GM18526 (cell line): ENCODE data around the gene TCEAL4.

Experiments
- POLR2A ChIP-seq: IDR thresholded peaks from 3 replicates; pipeline ENCODE4 v1.6.1; 2011; ENCODE audit not compliant: insufficient read length; ENCODE audit errors: extremely low read depth

TCEAL4 gene

DNA sequence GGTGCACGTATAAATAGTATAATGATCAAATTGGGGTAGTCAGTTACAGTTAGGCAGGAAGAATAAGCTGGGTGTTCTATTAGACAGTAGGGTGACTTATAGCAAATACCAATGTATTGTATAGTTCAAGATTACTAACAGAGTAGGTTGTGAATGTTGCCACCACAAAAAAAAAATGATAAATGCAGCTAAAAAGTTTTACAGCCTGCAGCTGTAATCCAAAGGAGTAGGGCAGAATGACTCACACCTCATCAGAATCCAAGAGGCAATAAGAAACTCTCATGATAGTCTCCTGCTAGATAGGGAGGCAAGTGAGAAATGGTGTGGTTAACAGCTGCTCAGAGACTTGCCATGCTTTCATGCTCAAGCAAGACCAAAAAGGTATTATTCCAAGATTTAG is 19.6 kb upstream of the TCEAL4 start:
- no peak for TF ChIP-seq POLR2A

DNA sequence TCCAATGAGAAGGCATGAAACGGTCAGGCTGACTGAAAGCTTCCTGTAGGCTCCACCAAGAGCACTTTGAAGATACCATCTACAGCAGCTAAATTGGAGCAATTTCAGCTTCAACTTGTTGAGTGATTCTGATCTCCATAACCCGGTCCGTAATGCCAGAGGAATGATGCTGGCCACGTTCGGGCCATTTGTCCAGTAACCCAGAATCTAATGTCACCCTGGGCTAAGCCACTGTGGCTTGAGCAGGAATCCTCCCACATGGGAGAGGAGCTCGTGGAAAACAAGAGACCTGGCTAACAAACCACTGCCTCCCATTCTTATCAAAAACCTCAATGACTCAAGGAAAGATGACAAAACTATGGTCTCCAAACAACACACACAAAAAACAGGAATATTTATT is 14.2 kb upstream of the TCEAL4 start:
- TF ChIP-seq POLR2A, result no peak

DNA sequence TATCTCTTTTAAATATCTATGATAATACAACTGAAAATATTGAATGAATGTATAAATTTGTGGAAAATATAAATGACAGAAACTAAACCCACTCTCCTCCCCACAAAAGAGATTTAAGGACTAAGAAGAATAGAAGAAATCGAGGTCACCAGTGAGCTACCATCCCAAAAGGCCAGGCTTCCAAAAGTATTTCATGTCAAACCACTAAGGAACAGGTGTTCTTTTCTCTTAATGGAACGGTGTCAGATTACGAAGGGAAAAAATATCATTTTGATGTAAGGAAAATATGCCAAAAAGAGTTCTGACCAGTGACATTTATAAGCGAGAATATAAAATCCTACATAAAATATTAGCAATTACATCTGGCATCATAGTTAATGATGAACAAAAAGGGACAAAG is 13.6 kb upstream of the TCEAL4 start:
- TF ChIP-seq POLR2A, result no peak

DNA sequence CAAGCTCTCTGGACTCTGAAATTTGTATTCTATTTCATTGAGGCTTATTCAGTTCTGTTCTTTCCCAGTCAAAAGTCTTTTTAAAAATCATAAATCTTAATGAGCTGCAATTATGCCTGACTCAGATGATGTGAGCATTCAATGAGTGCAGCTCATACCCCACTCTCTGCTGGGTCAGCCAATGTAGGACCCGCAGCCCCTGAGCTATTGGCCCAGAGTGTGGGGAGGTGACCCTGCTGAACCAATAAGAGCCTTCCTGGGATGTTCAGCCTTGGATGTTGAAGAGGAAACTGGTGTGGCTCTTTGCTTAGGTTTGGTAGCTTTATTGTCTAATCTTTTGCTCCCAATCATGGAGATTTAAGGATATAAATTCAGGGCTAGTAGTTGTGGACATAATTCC is 12.1 kb upstream of the TCEAL4 start:
- no peak for TF ChIP-seq POLR2A

DNA sequence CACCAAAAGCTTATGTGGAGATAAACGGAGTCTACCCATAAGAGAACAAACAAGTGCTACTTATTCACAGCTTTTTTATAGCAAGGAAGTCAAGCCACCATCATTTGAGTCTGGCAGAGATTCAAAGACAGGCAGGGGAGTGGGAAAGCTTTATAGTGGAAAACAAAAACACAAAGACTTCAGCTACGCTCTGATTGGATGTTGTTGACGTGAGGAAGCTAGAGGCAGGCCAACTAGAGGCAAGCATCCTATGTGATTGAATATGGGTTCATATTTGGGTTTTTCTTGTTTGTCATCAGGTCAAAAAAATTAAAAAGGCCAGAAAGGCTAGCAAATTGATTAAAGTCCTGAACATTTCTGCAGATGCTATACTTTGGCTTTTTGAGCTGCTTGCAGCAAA is 719 bp upstream of the TCEAL4 start:
- no peak for TF ChIP-seq POLR2A

DNA sequence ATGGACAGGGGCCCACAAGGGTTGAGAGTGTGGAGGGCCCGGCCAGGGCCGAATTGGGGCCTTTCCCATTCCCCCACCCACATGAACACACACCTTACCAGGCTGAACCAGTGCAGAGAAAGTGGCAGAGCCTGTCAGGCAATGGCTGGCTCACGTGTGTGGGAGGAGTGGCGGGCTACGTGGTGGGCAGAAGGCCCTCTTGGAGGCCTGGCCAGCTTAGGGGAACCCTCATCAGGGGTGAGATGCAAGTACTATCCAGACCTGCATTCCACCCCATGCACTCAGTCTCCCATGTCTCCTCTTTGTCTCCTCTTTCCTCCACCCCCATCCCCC is 965 bp downstream of the TCEAL4 start:
- TF ChIP-seq POLR2A, result no peak

DNA sequence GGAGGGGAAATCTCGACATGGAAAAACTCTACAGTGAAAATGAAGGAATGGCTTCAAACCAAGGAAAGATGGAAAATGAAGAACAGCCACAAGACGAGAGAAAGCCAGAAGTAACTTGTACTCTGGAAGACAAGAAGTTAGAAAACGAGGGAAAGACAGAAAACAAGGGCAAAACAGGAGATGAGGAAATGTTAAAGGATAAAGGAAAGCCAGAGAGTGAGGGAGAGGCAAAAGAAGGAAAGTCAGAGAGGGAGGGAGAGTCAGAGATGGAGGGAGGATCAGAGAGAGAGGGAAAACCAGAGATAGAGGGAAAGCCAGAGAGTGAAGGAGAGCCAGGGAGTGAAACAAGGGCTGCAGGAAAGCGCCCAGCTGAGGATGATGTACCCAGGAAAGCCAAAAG is 1.3 kb downstream of the TCEAL4 start:
- no peak for TF ChIP-seq POLR2A

DNA sequence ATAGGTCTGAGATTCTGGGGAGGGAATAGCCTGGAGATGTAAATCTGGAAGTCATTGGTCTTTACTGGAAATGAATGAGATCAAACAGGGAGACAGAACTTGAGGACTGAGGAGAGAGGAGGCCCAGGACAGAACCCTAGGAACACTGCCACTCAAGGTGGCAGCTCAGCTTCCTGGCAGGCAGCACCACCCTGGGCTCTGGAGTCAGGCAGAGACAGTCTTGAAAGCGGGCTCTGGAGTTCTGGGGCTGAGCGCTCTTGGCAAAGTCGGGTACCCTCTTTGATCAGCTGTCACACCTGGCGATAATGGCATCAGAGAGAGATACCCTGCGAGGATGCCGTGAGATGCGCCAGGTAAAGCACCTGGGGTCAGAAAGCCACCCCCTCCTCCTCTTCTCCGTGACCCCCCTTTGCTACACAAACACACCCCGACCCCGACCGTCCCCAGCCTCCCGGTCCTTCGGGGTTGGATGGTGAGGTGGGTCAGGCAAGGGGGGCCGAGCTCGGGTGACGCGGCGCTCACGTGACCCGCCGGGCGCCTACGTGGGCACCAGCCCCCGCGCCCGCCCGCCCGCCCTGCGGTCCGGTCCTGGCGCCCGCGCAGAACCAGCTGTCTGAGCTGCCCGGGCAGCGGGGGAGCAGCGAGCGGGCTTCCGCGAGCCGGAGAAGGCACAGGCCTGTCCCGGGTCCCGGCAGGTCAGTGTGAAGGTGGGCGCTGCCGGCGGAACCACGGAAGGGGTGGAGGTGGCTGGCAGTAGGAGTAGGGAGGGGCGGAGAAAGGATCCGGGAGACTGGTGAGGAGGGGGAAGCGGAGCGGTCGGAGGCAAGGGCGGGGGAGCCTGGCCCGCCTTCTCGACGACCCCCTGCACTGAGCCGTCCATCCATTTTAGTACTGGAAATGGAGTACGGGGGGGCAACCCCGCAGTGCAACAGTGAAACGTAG is 22.3 kb downstream of the TCEAL4 start, which contains the start of gene TCEAL3:
TCEAL3 (plus strand) TSS at position 600 of the 942 bp plus-strand sequence. CDS start 1,102 bp downstream, outside the sequence.
- peak; percentile 43 for TF ChIP-seq POLR2A

DNA sequence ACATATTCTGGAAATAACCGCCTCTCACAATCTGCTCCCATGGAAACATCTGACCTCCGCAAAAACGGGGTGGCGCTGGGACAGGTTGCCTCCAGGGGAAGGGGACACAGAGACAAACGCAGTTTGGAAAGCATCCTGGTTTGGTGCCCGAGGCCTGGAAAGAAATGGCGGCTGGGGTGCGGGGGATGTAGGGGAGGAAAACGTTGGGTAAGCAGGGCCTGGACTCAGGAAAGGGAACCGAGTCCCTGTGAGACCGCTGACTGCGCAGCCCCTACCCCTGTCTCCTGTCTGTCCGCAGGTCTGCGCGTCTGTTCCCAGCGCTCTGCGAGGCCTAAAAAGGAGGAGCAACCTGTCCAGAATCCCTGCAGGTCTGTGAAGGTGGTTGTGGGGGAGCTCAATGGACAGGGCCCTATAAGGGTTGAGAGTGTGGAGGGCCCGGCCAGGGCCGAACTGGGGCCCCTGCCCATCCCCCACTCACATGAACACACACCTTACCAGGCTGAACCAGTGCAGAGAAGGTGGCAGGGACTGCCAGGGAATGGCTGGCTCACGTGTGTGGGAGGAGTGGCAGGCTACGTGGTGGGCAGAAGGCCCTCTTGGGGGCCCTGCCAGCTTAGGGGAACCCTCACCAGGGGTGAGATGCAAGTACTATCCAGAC is 23.1 kb downstream of the TCEAL4 start:
- TF ChIP-seq POLR2A, result no peak

DNA sequence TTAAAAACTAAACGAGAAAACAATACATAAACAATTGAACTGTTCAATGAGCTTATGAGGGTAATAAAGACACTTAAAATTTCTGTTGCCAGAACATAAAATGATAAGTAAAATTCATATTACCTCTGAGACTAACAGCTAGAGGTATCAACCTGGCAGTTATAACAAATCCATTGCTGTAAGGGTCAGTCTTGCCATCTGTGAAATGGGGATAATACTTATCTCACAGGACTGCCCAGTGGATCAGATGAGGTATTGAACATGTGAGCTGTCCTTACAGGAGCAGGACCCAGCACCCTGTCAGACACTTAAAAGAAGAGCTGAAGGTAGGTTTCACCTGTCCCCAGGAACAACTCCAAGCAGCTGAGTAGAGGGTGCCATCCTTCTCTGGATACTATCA is 25.0 kb downstream of the TCEAL4 start:
- TF ChIP-seq POLR2A, result no peak

DNA sequence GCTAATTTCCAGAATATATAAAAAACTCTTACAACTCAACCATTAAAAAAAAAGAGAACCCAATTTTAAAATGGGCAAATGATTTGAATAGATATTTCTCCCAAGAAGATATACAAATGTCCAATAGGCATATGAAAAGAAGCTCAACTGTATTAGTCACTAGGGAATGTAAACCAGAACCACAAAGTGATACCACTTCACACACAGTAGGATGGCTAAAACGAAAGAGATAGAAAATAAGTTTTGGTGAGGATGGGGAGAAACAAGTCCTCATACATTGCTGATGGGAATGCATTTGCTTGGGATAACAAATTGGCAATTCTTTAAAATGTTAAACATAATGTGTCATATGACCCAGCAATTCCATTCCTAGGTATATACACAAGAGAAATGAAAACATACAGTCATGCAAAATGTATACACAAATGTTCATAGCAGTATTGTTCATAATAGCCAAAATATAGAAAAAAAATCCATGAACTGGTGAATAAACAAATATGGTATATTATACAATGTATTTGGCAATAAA is 28.1 kb downstream of the TCEAL4 start:
- TF ChIP-seq POLR2A, result no peak

DNA sequence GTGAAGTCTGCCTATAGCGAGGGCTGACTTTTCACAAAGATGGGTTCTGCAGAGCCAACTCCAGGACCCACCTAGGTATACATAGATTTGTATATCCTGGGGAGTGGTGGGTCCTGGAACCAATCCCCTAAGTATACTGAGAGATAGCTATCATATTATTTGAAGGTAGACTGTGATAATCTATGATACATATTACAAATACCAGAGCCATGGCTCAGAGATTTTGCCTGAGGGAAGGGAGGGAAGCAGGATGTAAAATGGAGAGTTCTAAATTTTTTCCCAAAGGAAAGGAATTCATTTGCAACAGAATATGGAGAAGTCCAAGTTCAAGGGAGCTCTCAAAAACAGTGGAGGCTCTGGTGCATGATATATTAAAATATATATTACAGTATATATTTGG is 29.7 kb downstream of the TCEAL4 start:
- no peak for TF ChIP-seq POLR2A

DNA sequence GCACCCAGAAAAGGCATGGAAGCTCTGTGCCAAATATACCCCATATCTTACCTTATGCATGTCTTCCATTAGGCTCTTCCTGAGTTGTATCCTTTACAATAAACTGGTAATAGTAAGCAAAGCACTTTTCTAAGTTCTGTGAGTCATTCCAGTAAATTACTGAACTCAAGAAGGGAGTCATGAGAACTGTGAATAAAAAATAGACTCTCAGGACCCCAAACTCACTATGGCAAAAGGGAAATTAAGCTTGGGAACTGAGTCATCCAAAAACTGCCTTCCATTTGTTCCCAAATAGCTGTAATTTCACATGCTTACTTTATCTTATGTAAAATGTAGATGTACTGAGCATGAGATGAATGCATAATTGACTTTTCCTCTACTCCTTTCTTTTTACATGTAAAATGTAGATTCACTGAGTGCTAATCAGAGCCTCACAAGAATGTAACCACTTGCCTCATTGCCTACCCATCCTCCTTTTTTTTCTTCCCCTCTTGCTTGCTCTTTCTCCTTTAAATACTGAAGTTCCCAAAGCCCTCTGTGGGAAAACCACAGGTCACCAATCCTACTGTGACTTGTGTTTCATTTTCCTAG is 30.6 kb downstream of the TCEAL4 start:
- TF ChIP-seq POLR2A, result no peak

DNA sequence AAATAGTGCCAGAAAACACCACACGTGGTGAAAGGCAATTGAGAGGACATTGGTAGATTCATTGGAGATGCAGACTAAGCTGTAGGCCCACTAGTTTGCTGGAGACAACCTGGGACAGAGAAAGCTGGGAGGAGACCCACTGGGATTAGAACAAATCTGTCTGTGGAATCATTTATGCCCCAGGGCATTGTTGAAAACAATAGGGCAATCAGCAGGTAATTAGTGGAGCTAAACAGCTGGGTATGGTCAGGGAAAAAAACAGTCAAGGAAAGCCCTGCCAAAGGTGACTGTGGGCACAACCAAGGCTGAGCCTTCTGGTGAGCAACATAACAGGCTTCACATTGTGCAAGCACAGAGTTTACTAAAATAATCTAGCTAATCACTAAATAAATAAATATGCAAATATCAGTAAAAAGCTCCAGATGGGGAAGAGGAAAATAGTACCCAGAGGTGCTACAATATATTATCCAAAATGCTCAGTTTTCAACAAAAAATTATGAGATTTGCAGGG is 31.4 kb downstream of the TCEAL4 start:
- no peak for TF ChIP-seq POLR2A

DNA sequence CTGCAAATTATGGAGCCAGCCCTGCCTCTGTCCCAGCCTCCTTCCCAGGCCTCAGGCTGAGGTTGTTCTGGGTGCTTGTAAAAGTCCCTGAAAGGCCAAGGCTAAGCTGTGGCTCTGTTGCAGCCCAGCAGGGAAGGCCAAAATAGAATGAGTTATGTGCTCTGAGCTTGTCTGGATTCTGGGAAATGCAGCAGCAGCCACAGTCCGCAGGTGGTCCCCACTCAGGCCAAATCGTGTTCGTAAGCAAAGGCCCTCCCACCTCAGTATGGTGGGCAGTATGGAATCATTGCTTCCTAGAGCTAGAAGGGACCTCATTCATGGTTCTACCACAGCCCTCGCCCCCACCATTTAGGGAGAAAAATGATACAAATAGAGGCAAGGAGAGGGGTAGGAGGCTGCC is 38.8 kb downstream of the TCEAL4 start:
- TF ChIP-seq POLR2A, result no peak

DNA sequence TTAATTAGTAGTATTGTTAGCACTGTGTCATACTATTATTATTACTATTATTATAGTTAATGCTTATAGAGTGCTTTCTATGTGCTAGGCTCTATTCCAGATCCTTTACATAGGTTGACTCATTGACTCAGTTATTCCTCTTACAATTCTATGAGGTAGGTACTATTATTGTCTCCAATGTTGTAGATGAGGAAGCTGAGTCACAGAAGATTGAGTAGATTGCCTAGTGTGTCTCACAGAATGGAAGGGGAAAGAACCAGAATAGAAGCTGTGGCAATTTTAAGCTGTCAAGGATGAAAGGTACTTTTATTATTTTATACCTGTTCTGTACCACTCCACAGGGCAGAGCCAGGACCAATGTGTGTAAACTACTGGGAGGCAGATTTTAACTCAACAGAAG is 41.5 kb downstream of the TCEAL4 start:
- no peak for TF ChIP-seq POLR2A
